ENCODE results near the gene GRB7.

Gene GRB7

GRCh38 chr17:39754958-39755553 is 17.3 kb downstream of the GRB7 start:
- Histone ChIP-seq H3K9me3 (ENCODE audit: severe bottlenecking) (no peaks in the 10 kb centered on the region), H3K4me1 (ENCODE audit: insufficient read depth, poor library complexity, severe bottlenecking) (peaks cover 7% of the 10 kb centered on the region), H3K27me3 (ENCODE audit: insufficient read depth, poor library complexity, severe bottlenecking) (no peaks in the 10 kb centered on the region), H3K27ac (ENCODE audit: poor library complexity, severe bottlenecking) (peak overlapping the region; percentile 44), H3K4me3 (ENCODE audit: severe bottlenecking) (peak overlapping the region; percentile 43), H3K36me3 (ENCODE audit: low read depth) (no peaks in the 10 kb centered on the region)
- TF ChIP-seq, protein P1, sequence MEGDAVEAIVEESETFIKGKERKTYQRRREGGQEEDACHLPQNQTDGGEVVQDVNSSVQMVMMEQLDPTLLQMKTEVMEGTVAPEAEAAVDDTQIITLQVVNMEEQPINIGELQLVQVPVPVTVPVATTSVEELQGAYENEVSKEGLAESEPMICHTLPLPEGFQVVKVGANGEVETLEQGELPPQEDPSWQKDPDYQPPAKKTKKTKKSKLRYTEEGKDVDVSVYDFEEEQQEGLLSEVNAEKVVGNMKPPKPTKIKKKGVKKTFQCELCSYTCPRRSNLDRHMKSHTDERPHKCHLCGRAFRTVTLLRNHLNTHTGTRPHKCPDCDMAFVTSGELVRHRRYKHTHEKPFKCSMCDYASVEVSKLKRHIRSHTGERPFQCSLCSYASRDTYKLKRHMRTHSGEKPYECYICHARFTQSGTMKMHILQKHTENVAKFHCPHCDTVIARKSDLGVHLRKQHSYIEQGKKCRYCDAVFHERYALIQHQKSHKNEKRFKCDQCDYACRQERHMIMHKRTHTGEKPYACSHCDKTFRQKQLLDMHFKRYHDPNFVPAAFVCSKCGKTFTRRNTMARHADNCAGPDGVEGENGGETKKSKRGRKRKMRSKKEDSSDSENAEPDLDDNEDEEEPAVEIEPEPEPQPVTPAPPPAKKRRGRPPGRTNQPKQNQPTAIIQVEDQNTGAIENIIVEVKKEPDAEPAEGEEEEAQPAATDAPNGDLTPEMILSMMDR (IDR thresholded peaks at IDR 0.05; ENCODE audit: poor library complexity, severe bottlenecking) = no peak
- no peak for ATAC-seq (ENCODE audit: low read depth)
- no peak for DNase-seq (ENCODE audit: low spot score)

DNA sequence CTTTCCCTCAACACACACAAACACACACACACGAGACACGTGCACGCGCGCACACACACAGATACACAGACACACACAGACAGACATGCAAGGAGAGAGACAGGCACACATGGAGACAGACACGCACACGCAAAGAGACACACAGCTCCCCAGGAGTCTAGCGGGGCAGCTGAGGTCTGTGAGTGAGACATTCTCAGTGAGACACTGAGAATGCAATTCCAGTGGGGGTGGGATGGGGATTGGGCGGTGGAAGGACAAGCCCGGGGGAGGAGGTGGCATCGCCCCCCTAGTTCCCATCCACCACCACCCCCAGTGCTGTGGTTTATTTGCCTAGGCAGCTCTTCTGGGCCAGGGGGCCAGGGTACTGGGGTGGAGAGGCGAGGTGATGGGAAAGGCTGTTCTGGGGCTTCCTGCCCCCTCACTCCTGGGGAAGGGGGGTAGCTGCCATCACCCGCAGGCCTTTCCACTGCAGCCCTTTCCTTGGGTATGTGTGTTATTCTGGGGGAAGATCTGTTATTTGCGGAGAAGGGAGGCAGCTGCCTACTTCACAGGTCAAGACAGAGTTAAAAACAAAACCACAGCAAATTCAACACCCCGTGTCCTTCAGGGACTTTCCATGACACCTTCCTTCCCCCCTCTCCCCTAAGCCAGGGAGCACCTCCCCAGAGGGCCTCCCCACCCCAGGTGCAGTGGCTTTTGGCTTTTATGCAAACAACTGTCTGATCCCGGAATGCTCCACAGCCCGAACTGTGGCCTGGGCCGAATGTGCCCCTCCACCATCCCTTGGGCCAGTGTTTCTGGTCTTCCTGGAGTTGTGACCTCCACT is 18.0 kb downstream of the GRB7 start:
- ATAC-seq (ENCODE audit: low read depth) = no peak
- no peak overlapping the region for H3K27ac ChIP-seq (ENCODE audit: poor library complexity, severe bottlenecking)
- H3K36me3 ChIP-seq (ENCODE audit: low read depth) = no peaks in the 10 kb centered on the region
- no peaks in the 10 kb centered on the region for H3K9me3 ChIP-seq (ENCODE audit: severe bottlenecking)
- no peaks in the 10 kb centered on the region for H3K27me3 ChIP-seq (ENCODE audit: insufficient read depth, poor library complexity, severe bottlenecking)
- H3K4me1 ChIP-seq (ENCODE audit: insufficient read depth, poor library complexity, severe bottlenecking) = peaks cover under 1% of the 10 kb centered on the region
- H3K4me3 ChIP-seq (ENCODE audit: severe bottlenecking) = no peak overlapping the region
- TF ChIP-seq, protein P1 (IDR thresholded peaks at IDR 0.05; ENCODE audit: poor library complexity, severe bottlenecking) = no peak
- DNase-seq (ENCODE audit: low spot score) = no peak

DNA sequence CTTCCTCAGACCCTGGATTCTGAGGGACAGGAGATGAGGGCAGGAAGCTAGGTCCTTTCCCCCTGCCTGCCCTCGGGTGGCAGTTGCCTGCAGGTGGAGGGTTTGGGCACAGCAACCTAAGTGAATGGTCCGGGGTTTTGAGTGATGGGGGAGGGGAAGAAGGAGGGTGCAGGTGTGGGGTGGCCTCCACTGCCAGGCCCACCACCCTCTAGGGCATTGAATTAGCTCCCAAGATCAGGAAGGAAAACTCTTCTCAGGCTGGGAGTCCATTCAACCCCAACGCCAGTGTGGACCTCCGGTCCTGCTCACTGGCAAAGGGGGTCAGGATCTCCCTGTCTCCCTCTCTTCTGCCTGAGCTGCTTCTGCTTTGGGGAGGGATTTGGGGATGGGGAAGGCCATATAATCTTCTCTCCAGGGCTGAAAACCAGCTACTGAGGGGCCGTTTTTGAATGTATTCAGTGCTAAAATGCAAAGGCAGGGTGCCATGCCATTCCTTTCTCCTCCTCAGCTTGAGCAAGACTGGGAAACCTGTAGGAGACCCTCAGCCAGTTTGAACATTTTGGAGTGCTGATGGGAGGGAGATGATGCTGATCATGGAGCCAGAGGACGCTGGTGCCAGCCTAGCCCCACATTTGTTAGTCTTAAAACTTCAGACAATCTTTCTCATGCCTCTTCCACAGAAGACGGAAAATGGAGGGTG is 18.8 kb downstream of the GRB7 start:
- TF ChIP-seq, protein P1 (IDR thresholded peaks at IDR 0.05; ENCODE audit: poor library complexity, severe bottlenecking) = no peak
- no peak overlapping the region for H3K4me3 ChIP-seq (ENCODE audit: severe bottlenecking)
- no peaks in the 10 kb centered on the region for H3K9me3 ChIP-seq (ENCODE audit: severe bottlenecking)
- ATAC-seq (ENCODE audit: low read depth) (no peak), DNase-seq (ENCODE audit: low spot score) (no peak)
- no peaks in the 10 kb centered on the region for H3K36me3 ChIP-seq (ENCODE audit: low read depth)
- no peak overlapping the region for H3K27ac ChIP-seq (ENCODE audit: poor library complexity, severe bottlenecking)
- no peaks in the 10 kb centered on the region for H3K27me3 ChIP-seq (ENCODE audit: insufficient read depth, poor library complexity, severe bottlenecking)
- H3K4me1 ChIP-seq (ENCODE audit: insufficient read depth, poor library complexity, severe bottlenecking) = no peaks in the 10 kb centered on the region

GRCh38 chr17:39757176-39757662 is 19.5 kb downstream of the GRB7 start:
- ATAC-seq (ENCODE audit: low read depth) (no peak), DNase-seq (ENCODE audit: low spot score) (no peak)
- H3K9me3 ChIP-seq (ENCODE audit: severe bottlenecking) = no peaks in the 10 kb centered on the region

More at GRCh38 chr17:39757176-39757662, 19.5 kb downstream of the GRB7 start:
- H3K36me3 ChIP-seq (ENCODE audit: low read depth) = no peaks in the 10 kb centered on the region
- H3K4me3 ChIP-seq (ENCODE audit: severe bottlenecking) = no peak overlapping the region
- no peak overlapping the region for H3K27ac ChIP-seq (ENCODE audit: poor library complexity, severe bottlenecking)
- TF ChIP-seq, protein P1 (IDR thresholded peaks at IDR 0.05; ENCODE audit: poor library complexity, severe bottlenecking) = no peak
- H3K4me1 ChIP-seq (ENCODE audit: insufficient read depth, poor library complexity, severe bottlenecking) = no peaks in the 10 kb centered on the region
- H3K27me3 ChIP-seq (ENCODE audit: insufficient read depth, poor library complexity, severe bottlenecking) = no peaks in the 10 kb centered on the region

Measured in RWPE2 (cell line).